Esophagus muscularis mucosa (tissue), 3 donors: ENCODE data around the gene MAP3K14.

Experiments used
- POLR2A ChIP-seq: fragments of 450-650 bp; IDR thresholded peaks from one replicate; pipeline ENCODE4 v1.6.1; 2017; ENCODE audit warnings: antibody characterized with exemption, moderate library complexity, mild to moderate bottlenecking, low read depth
- TF ChIP-seq, protein P1 (sequence below), 3 experiments: fragments of 200-600 bp in 2 of 3; fragments of 450-650 bp in 1 of 3; sonication (generic) in 2 of 3; IDR thresholded peaks; one replicate each; pipeline ENCODE4 v1.5.1; 2017 to 2019; ENCODE audit warnings: antibody characterized with exemption in 3 of 3, mild to moderate bottlenecking in 2 of 3, moderate library complexity in 1 of 3

- TF ChIP-seq, protein P1, sequence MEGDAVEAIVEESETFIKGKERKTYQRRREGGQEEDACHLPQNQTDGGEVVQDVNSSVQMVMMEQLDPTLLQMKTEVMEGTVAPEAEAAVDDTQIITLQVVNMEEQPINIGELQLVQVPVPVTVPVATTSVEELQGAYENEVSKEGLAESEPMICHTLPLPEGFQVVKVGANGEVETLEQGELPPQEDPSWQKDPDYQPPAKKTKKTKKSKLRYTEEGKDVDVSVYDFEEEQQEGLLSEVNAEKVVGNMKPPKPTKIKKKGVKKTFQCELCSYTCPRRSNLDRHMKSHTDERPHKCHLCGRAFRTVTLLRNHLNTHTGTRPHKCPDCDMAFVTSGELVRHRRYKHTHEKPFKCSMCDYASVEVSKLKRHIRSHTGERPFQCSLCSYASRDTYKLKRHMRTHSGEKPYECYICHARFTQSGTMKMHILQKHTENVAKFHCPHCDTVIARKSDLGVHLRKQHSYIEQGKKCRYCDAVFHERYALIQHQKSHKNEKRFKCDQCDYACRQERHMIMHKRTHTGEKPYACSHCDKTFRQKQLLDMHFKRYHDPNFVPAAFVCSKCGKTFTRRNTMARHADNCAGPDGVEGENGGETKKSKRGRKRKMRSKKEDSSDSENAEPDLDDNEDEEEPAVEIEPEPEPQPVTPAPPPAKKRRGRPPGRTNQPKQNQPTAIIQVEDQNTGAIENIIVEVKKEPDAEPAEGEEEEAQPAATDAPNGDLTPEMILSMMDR (IDR thresholded peaks at IDR 0.05): no peak
- TF ChIP-seq POLR2A: no peak
These were observed 7.5 kb upstream of the MAP3K14 start for GRCh38 chr17:45324336-45324735.
